HepG2 (cell line): ENCODE results near the gene C3orf18. TPM values are rescaled to one million over a fixed set of nuclear protein-coding genes. Genes with fewer than 3 reads are reported as not detected.

Source experiments
- BHLHE40 ChIP-seq: IDR thresholded peaks from 2 replicates; pipeline ENCODE4 v1.6.1; 2011; ENCODE audit warnings: low read length, improper control_type of control experiment
- ISL2 ChIP-seq: sonication (generic); formaldehyde crosslinking; IDR thresholded peaks from 2 replicates; pipeline ENCODE4 v1.5.0; 2020; ENCODE audit warnings: missing genetic modification reagents
- KLF13 ChIP-seq: sonication (generic); formaldehyde crosslinking; IDR thresholded peaks from 2 replicates; pipeline ENCODE4 v1.4.0; 2020; ENCODE audit warnings: mild to moderate bottlenecking, missing genetic modification reagents
- MAFF ChIP-seq: IDR thresholded peaks from 2 replicates; pipeline ENCODE4 v1.6.1; 2011; ENCODE audit warnings: low read depth, low read length, improper control_type of control experiment
- MXI1 ChIP-seq: IDR thresholded peaks from 3 replicates; pipeline ENCODE4 v1.6.1; 2012; ENCODE audit warnings: low read depth, low read length, inconsistent platforms, borderline replicate concordance
- SIN3B ChIP-seq: fragments of 150-350 bp; IDR thresholded peaks from 2 replicates; pipeline ENCODE4 v1.6.1; 2014; ENCODE audit warnings: low read length
- TAF15 ChIP-seq: fragments of 200-400 bp; formaldehyde crosslinking; IDR thresholded peaks from one replicate; pipeline ENCODE4 v1.6.1; 2018; ENCODE audit warnings: mild to moderate bottlenecking, low read depth, low read length; ENCODE audit not compliant: poor library complexity, severe bottlenecking
- TFE3 ChIP-seq: IDR thresholded peaks from 2 replicates; pipeline ENCODE4 v1.6.1; 2016
- THAP7 ChIP-seq: sonication (generic); formaldehyde crosslinking; IDR thresholded peaks from 2 replicates; pipeline ENCODE4 v1.8.1; 2023; ENCODE audit warnings: mild to moderate bottlenecking, missing genetic modification reagents
- ZBTB4 ChIP-seq: sonication (generic); formaldehyde crosslinking; IDR thresholded peaks from 2 replicates; pipeline ENCODE4 v1.4.0; 2020; ENCODE audit warnings: missing genetic modification reagents, mild to moderate bottlenecking, borderline replicate concordance
- ZFX ChIP-seq: sonication (generic); formaldehyde crosslinking; IDR thresholded peaks from 2 replicates; pipeline ENCODE4 v1.4.0; 2020; ENCODE audit warnings: mild to moderate bottlenecking, low read depth, missing genetic modification reagents, moderate library complexity
- ZNF143 ChIP-seq: sonication (generic); formaldehyde crosslinking; IDR thresholded peaks from 2 replicates; pipeline ENCODE4 v1.4.0; 2020; ENCODE audit warnings: missing genetic modification reagents
- ZNF260 ChIP-seq: sonication (generic); formaldehyde crosslinking; IDR thresholded peaks from 2 replicates; pipeline ENCODE4 v1.4.0; 2020; ENCODE audit warnings: missing genetic modification reagents, low read depth, mild to moderate bottlenecking, borderline replicate concordance
- ZNF263 ChIP-seq: sonication (generic); formaldehyde crosslinking; IDR thresholded peaks from 2 replicates; pipeline ENCODE4 v1.4.0; 2020; ENCODE audit warnings: missing genetic modification reagents
- ZNF547 ChIP-seq: sonication (generic); formaldehyde crosslinking; IDR thresholded peaks from 2 replicates; pipeline ENCODE4 v1.5.1; 2020; ENCODE audit warnings: mild to moderate bottlenecking, missing genetic modification reagents
- ZNF558 ChIP-seq: sonication (generic); formaldehyde crosslinking; IDR thresholded peaks from 2 replicates; pipeline ENCODE4 v1.9.0; 2022; ENCODE audit warnings: mild to moderate bottlenecking, missing genetic modification reagents, borderline replicate concordance
- polyA plus RNA-seq, 8 experiments: library from polyadenylated mRNA; depleted of rRNA in 3 of 8; stranded (reverse) in 7 of 8; unstranded in 1 of 8; fragments of >200 nt; fragmentation: Illumina TruSeq in 4 of 8; extraction: Trizol in 4 of 8; gene quantifications; 2 replicates each; pipeline versions ENCODE4 v1.2.1 to v1.2.3, GENCODE V29; 2011 to 2016; ENCODE audit warnings: low read depth in 4 of 8, missing spikeins in 1 of 8, mixed read lengths in 1 of 8; ENCODE audit not compliant: insufficient read depth in 1 of 8
- total RNA-seq, 5 experiments: library from RNA; depleted of rRNA; stranded (reverse); fragments of >200 nt; fragmentation: Illumina TruSeq; extraction: Trizol; gene quantifications; 2 replicates each; pipeline ENCODE4 v1.2.3, GENCODE V29; 2016; ENCODE audit warnings: low read depth in 1 of 5
- TF ChIP-seq, protein P1 (sequence below), 2 experiments: sonication (generic) in 1 of 2; formaldehyde crosslinking in 1 of 2; IDR thresholded peaks; 2 replicates each; pipeline versions ENCODE4 v1.4.0 to v1.6.1; 2016 to 2020; ENCODE audit warnings: borderline replicate concordance in 1 of 2, low read depth in 1 of 2, mild to moderate bottlenecking in 1 of 2, missing genetic modification reagents in 1 of 2
- TF ChIP-seq, protein P2 (sequence below): IDR thresholded peaks from 2 replicates; pipeline ENCODE4 v1.6.1; 2016; ENCODE audit warnings: low read depth, control low read depth

Gene C3orf18
- total and polyA plus RNA-seq, 2 of the 13 experiments (the other 11 are each of a cell fraction or from before 2014, with no cell fraction given), result 1.6 to 4.8 TPM

DNA sequence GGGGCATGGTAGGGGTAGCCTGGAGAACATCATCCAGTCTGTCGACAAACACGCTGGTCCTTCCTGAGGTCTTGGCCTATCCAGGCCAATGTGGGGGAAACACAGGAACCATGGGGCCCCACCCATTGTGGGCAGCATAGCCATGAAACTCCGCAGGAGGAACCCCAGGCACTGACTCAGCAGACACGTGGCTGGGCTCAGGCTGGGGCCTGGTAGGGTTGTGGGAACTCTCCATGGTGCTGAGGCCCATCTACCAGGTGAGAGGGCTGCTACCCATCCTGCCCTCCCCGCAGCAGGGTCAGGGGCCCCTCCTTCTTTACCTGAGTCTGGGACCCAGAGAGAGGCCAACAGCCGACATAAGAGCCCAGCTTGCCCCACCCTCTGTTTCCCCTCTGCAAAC is 41.6 kb downstream of the C3orf18 start (continued):
- TF ChIP-seq, protein P1, sequence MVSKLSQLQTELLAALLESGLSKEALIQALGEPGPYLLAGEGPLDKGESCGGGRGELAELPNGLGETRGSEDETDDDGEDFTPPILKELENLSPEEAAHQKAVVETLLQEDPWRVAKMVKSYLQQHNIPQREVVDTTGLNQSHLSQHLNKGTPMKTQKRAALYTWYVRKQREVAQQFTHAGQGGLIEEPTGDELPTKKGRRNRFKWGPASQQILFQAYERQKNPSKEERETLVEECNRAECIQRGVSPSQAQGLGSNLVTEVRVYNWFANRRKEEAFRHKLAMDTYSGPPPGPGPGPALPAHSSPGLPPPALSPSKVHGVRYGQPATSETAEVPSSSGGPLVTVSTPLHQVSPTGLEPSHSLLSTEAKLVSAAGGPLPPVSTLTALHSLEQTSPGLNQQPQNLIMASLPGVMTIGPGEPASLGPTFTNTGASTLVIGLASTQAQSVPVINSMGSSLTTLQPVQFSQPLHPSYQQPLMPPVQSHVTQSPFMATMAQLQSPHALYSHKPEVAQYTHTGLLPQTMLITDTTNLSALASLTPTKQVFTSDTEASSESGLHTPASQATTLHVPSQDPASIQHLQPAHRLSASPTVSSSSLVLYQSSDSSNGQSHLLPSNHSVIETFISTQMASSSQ (IDR thresholded peaks at IDR 0.05; ENCODE audit: low read depth), result no peak
- TF ChIP-seq, protein P1 (CRISPR knock-in tag; IDR thresholded peaks at IDR 0.05; ENCODE audit: borderline replicate concordance), result no peak
- TF ChIP-seq TAF15 (no peak), ZNF547 (CRISPR knock-in tag) (no peak), ISL2 (0 out of 2 replicates have a peak, but pooled peaks have one; percentile 37), ZNF260 (no peak), ZFX (CRISPR knock-in tag) (peak; percentile 46; the same call in 1 of the 2 replicates), THAP7 (no peak), SIN3B (no peak), ZNF558 (CRISPR knock-in tag) (peak; percentile 57; the same call in 1 of the 2 replicates), MAFF (peak; percentile 17; the same call in 1 of the 2 replicates), MXI1 (peak; percentile 90; the same call in 2 of the 3 replicates), ZNF143 (CRISPR knock-in tag) (0 out of 2 replicates have a peak, but pooled peaks have one; percentile 25), ZNF263 (CRISPR knock-in tag) (0 out of 2 replicates have a peak, but pooled peaks have one; percentile 37), BHLHE40 (no peak), ZBTB4 (CRISPR knock-in tag) (no peak), KLF13 (CRISPR knock-in tag) (no peak), TFE3 (CRISPR knock-in tag) (peak; percentile 69)
- TF ChIP-seq, protein P2, sequence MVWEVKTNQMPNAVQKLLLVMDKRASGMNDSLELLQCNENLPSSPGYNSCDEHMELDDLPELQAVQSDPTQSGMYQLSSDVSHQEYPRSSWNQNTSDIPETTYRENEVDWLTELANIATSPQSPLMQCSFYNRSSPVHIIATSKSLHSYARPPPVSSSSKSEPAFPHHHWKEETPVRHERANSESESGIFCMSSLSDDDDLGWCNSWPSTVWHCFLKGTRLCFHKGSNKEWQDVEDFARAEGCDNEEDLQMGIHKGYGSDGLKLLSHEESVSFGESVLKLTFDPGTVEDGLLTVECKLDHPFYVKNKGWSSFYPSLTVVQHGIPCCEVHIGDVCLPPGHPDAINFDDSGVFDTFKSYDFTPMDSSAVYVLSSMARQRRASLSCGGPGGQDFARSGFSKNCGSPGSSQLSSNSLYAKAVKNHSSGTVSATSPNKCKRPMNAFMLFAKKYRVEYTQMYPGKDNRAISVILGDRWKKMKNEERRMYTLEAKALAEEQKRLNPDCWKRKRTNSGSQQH, result 0 out of 2 replicates have a peak, but pooled peaks have one; percentile 62
